ENCODE measurements around the gene RNF152. TPM values are rescaled to one million over a fixed set of nuclear protein-coding genes. Genes with fewer than 3 reads are reported as not detected.

RNF152 gene
- total RNA-seq, 1 experiment from 2014 or later = 2.3 TPM

- H3K4me3 Mint-ChIP-seq = no peak overlapping the region
- H3K36me3 Mint-ChIP-seq (ENCODE audit: insufficient read depth in 1 of 3, low read depth in 3 of 3) = no peaks in the 10 kb centered on the region
- no peak overlapping the region for H3K14ac ChIP-seq (ENCODE audit: insufficient read depth, low read length)
- H3K27ac Mint-ChIP-seq = no peak overlapping the region
- no peaks in the 10 kb centered on the region for H4K20me1 ChIP-seq (ENCODE audit: control insufficient read depth, insufficient read depth, insufficient read length)
- H4K8ac ChIP-seq (replicated peaks; ENCODE audit: insufficient read length, low read depth, low read length) = no peak overlapping the region
- no peak overlapping the region for H2BK12ac ChIP-seq (ENCODE audit: insufficient read length, low read depth, low read length)
- H2AFZ ChIP-seq (ENCODE audit: low read length) = no peak overlapping the region
- H3K23ac ChIP-seq (ENCODE audit: insufficient read length, low read depth, low read length) = no peak overlapping the region
- H4K91ac ChIP-seq (ENCODE audit: insufficient read length, low read depth, low read length) = no peak overlapping the region
- no peak overlapping the region for H3K27ac ChIP-seq (ENCODE audit: insufficient read length, low read depth, low read length)
- H3K4me2 ChIP-seq (ENCODE audit: insufficient read depth, insufficient read length, low read length) = no peak overlapping the region
- no peak for DNase-seq
- H2AK5ac ChIP-seq (ENCODE audit: insufficient read length, low read length) = no peak overlapping the region
- no CpG with 5 or more reads among the region's 4 CpGs for WGBS (ENCODE audit: extremely low coverage, insufficient read length, low lambda C conversion rate)
- TF ChIP-seq, protein P1, sequence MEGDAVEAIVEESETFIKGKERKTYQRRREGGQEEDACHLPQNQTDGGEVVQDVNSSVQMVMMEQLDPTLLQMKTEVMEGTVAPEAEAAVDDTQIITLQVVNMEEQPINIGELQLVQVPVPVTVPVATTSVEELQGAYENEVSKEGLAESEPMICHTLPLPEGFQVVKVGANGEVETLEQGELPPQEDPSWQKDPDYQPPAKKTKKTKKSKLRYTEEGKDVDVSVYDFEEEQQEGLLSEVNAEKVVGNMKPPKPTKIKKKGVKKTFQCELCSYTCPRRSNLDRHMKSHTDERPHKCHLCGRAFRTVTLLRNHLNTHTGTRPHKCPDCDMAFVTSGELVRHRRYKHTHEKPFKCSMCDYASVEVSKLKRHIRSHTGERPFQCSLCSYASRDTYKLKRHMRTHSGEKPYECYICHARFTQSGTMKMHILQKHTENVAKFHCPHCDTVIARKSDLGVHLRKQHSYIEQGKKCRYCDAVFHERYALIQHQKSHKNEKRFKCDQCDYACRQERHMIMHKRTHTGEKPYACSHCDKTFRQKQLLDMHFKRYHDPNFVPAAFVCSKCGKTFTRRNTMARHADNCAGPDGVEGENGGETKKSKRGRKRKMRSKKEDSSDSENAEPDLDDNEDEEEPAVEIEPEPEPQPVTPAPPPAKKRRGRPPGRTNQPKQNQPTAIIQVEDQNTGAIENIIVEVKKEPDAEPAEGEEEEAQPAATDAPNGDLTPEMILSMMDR (conservative IDR thresholded peaks at IDR 0.05) = no peak
- no peaks in the 10 kb centered on the region for H3K79me1 ChIP-seq (ENCODE audit: insufficient read depth, low read depth, low read length, poor library complexity, severe bottlenecking)
- H2BK120ac ChIP-seq (ENCODE audit: low read depth, low read length, poor library complexity, severe bottlenecking) = no peak overlapping the region
- no peaks in the 10 kb centered on the region; a peak in 1 of 5 replicates for H3K9me3 Mint-ChIP-seq
- H3K4me1 ChIP-seq (ENCODE audit: insufficient read depth, low read length) = no peaks in the 10 kb centered on the region
- no peaks in the 10 kb centered on the region for H3K9me3 ChIP-seq (ENCODE audit: control insufficient read depth, low read depth, low read length)
- no peak overlapping the region for H3K4ac ChIP-seq (ENCODE audit: low read depth, low read length)
- H3K23me2 ChIP-seq (ENCODE audit: insufficient read length, low read depth, low read length, poor library complexity, severe bottlenecking) = no peaks in the 10 kb centered on the region
- H3K18ac ChIP-seq (ENCODE audit: insufficient read length, low read depth, low read length) = no peak overlapping the region
- peaks cover 7 to 9% of the 10 kb centered on the region in 2 experiments; a peak in 3 of 4 replicates for H3K4me1 Mint-ChIP-seq
- H3K79me2 ChIP-seq (ENCODE audit: insufficient read depth, low read length) = no peaks in the 10 kb centered on the region
- no peak overlapping the region for H2BK20ac ChIP-seq (ENCODE audit: low read depth, low read length, poor library complexity, severe bottlenecking)
- no peaks in the 10 kb centered on the region for H3K27me3 Mint-ChIP-seq (ENCODE audit: low read depth)
- H3T11ph ChIP-seq (ENCODE audit: low read length) = no peak overlapping the region
- no peak overlapping the region for H3K56ac ChIP-seq (ENCODE audit: insufficient read length, low read depth, low read length)
- H3K27me3 ChIP-seq (ENCODE audit: insufficient read depth, low read length) = no peaks in the 10 kb centered on the region
- H3K9ac ChIP-seq (ENCODE audit: extremely low read depth, insufficient read length, low read length) = no peak overlapping the region
- H4K5ac ChIP-seq (ENCODE audit: insufficient read length, low read depth, low read length) = no peak overlapping the region
- no peak overlapping the region for H2BK15ac ChIP-seq (ENCODE audit: low read depth, low read length)
- H2BK5ac ChIP-seq (ENCODE audit: insufficient read length, low read length) = no peak overlapping the region
Observed at GRCh38 chr18:61844726-61845125, 48.1 kb downstream of the RNF152 start.
